NB4 (cell line): ENCODE data around the gene MYO7A.

Source experiments
- CTCF ChIP-seq: IDR thresholded peaks from one replicate; pipeline ENCODE4 v1.5.1; 2012; ENCODE audit warnings: low read depth, low read length
- MAX ChIP-seq: IDR thresholded peaks from 2 replicates; pipeline ENCODE4 v1.6.1; 2011; ENCODE audit warnings: low read depth, low read length

- no peak for TF ChIP-seq CTCF
- TF ChIP-seq MAX: no peak
Measured at GRCh38 chr11:77203901-77204753, 76.1 kb downstream of the MYO7A start.
